ENCODE measurements around the gene RAI1. TPM values are rescaled to one million over a fixed set of nuclear protein-coding genes. Genes with fewer than 3 reads are reported as not detected.
"Not testable (repeated sequence)": the region's sequence is repeated elsewhere in the genome, so short reads cannot be mapped to it uniquely, and the experiment has no call there.

RAI1 gene
- total and polyA plus RNA-seq, 10 donors: 5.4 to 61.9 (median 35.2) TPM

- DNase-seq: no peak
These were observed 3.9 kb downstream of the RAI1 start for GRCh38 chr17:17684906-17685774.

DNA sequence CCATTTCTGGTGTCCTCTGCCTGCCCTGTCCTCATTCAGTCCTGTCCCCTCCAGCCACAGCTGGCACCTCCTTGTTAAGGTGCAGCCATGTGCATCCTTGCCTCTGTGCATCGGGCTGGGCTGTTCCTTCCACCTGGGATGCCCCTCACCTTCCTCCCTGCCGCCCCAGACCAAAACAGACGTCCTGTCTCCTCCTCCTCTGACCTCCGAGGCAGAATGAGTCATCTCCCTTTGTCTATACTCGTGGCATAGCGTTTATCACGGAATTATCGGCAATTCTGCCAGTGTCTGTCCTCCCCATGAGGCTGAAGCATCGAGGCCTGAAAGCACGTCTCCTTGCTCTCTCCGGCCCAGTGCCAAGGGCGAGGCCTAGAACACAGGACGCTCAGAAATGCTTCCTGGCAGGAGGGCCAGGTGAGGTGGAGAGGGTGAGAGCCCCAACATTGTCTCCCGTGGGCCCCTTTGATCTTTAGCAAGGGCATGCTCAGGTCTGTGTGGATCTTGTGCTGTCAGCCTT, 4.6 kb downstream of the RAI1 start:
- TF ChIP-seq POLR2A (IDR thresholded peaks at IDR 0.05) (no peak), POLR2AphosphoS5 (IDR thresholded peaks at IDR 0.05) (no peak)
- TF ChIP-seq, protein P1, sequence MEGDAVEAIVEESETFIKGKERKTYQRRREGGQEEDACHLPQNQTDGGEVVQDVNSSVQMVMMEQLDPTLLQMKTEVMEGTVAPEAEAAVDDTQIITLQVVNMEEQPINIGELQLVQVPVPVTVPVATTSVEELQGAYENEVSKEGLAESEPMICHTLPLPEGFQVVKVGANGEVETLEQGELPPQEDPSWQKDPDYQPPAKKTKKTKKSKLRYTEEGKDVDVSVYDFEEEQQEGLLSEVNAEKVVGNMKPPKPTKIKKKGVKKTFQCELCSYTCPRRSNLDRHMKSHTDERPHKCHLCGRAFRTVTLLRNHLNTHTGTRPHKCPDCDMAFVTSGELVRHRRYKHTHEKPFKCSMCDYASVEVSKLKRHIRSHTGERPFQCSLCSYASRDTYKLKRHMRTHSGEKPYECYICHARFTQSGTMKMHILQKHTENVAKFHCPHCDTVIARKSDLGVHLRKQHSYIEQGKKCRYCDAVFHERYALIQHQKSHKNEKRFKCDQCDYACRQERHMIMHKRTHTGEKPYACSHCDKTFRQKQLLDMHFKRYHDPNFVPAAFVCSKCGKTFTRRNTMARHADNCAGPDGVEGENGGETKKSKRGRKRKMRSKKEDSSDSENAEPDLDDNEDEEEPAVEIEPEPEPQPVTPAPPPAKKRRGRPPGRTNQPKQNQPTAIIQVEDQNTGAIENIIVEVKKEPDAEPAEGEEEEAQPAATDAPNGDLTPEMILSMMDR (IDR thresholded peaks at IDR 0.05 in 8 of 11, conservative IDR thresholded peaks at IDR 0.05 in 3 of 11): no peak
- Histone ChIP-seq H3K4me1 (peaks cover 20 to 85% (median 57%) of the 10 kb centered on the region in 6 donors), H3K27ac (peak overlapping the region in 6 of 8 donors; percentile 2 to 78 (median 72))

More at GRCh38 chr17:17684906-17685774, 3.9 kb downstream of the RAI1 start:
- Histone ChIP-seq H3K9me3 (no peaks in the 10 kb centered on the region), H3K27ac (peak overlapping the region in 6 of 8 donors; percentile 2 to 78 (median 72)), H3K36me3 (no peaks in the 10 kb centered on the region), H3K4me1 (peaks cover 22 to 85% (median 53%) of the 10 kb centered on the region in 6 donors), H3K27me3 (replicated peaks in 1 of 7) (no peaks in the 10 kb centered on the region), H3K4me3 (peak overlapping the region in 1 of 8 donors; percentile 30)
- intact Hi-C loops (cut with DNase I; ENCODE audit: low total_unique reads): loop anchor here (5.0 to 10.0 kb wide), 2 partner anchors 37 to 350 kb away; partner anchors contain the start of genes ATPAF2 and GID4
- TF ChIP-seq POLR2A (IDR thresholded peaks at IDR 0.05) (no peak), POLR2AphosphoS5 (IDR thresholded peaks at IDR 0.05) (peak in 1 of 3 donors; percentile 53)
- WGBS, 5 donors: 63 to 74% (median 67%) methylated on average over 12 to 15 of the region's 15 CpGs

DNA sequence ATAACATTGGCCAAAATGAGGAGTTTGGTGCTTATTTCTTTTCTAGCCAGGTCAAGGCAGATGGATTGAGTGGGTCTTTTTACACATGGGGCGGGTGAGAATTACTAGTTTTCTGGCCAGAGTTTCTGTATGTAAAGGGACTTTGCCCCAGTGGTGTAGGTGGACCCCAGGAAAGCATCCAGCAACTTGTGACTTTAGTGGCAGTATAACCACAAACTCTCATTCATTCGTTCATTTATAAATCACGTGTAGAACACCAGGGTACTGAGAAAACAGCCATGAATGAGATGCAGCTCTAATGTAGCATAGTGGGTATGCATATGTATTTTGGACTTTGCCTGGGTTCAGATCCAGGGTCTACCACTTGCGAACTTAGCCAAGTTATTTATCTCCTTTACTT, 8.1 kb downstream of the RAI1 start:
- intact Hi-C loops (cut with DNase I; ENCODE audit: low total_unique reads): loop anchor here (5.0 to 10.0 kb wide), 2 partner anchors 33 to 345 kb away; partner anchors contain the start of genes ATPAF2 and GID4
- WGBS, 5 donors: 88 to 96% (median 92%) methylated on average over 4 of the region's 4 CpGs
- H3K4me1 ChIP-seq: peaks cover 46 to 93% (median 74%) of the 10 kb centered on the region in 6 donors
- TF ChIP-seq POLR2A (IDR thresholded peaks at IDR 0.05): no peak
- TF ChIP-seq POLR2AphosphoS5 (IDR thresholded peaks at IDR 0.05): no peak
- TF ChIP-seq, protein P1 (IDR thresholded peaks at IDR 0.05 in 8 of 11, conservative IDR thresholded peaks at IDR 0.05 in 3 of 11): no peak
- no peak overlapping the region for H3K27ac ChIP-seq
- DNase-seq: no peak
- no peaks in the 10 kb centered on the region for H3K27me3 ChIP-seq (replicated peaks in 1 of 7)
- no peaks in the 10 kb centered on the region for H3K36me3 ChIP-seq
- H3K9me3 ChIP-seq: no peaks in the 10 kb centered on the region
- no peak overlapping the region for H3K4me3 ChIP-seq

More for the DNA sequence above, 4.6 kb downstream of the RAI1 start:
- Histone ChIP-seq H3K4me3 (peak overlapping the region in 1 of 8 donors; percentile 30), H3K9me3 (no peaks in the 10 kb centered on the region), H3K36me3 (no peaks in the 10 kb centered on the region), H3K27me3 (replicated peaks in 1 of 7) (no peaks in the 10 kb centered on the region)
- intact Hi-C loops (cut with DNase I; ENCODE audit: low total_unique reads): loop anchor here (5.0 to 10.0 kb wide), 2 partner anchors 36 to 349 kb away; partner anchors contain the start of genes ATPAF2 and GID4
- no peak for DNase-seq
- 24 to 53% (median 36%) methylated on average over 14 of the region's 14 CpGs for WGBS, 5 donors

DNA sequence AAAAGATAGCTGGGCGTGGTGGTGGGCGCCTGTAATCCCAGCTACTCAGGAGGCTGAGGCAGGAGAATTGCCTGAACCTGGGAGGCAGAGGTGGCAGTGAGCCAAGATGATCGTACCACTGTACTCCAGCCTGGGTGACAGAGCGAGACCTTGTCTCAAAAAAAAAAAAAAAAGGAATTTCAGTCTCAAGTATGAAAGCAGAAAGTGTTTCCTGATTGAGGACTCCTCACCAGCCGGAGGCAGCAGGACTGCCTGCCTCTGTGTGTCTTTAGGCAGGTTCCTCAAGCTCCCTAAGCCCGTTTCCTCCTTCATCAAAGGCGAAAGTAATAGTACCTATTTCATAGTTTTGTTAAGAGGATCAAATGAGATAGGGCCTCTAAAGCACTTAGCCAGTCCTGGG, 9.0 kb downstream of the RAI1 start:
- H3K9me3 ChIP-seq; DNase-seq; intact Hi-C loops (cut with DNase I; ENCODE audit: low total_unique reads); H3K4me3 ChIP-seq; H3K36me3 ChIP-seq; H3K27me3 ChIP-seq (replicated peaks in 1 of 7): not testable (repeated sequence)
- H3K4me1 ChIP-seq: peaks cover 43 to 89% (median 69%) of the 10 kb centered on the region in 6 donors
- peak overlapping the region in 3 of 8 donors; percentile 2 to 97 (median 97) for H3K27ac ChIP-seq
- 45 to 55% (median 53%) methylated on average over 7 of the region's 7 CpGs for WGBS, 5 donors

All from spleen (tissue), 11 donors.